ENCODE results near the gene PRR7.

PRR7 gene

DNA sequence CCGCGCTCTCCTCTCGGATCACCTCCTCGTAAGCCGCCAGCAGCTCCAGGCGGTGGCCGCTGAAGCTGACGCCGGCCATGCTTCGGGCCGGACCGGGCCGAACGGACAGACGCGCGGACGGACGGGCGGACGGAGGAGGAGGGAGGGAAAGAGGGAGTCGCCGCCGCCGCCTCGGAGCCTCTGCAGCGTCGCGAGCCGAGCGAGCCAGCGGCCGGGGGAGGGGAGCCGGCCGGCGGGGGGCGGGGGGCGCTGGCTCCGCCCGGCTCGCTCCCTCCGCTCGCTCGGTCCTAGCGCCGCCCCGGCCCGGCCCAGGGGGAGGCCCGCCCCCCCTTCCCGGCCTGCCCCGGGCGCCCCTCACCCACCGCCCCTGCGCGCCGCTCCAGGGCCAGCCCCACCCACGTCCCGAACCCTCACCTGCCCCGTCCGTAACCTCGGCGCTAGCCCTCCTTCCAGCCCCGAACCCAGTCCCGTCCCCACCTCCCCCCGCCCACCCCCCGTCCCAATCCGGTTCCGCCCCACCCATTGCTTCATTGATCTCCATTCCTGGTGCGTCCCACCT, 26.9 kb downstream of the PRR7 start, which contains the start of gene DBN1:
DBN1 (minus strand) TSS at position 192 of the 559 bp plus-strand sequence; CDS start at position 79, 113 bp downstream.
- no peak for TF ChIP-seq CTCF (IDR thresholded peaks at IDR 0.05; ENCODE audit: low read length, missing control alignments)
- DNase-seq (ENCODE audit: low read depth): peak; percentile 52
- H3K4me3 ChIP-seq (replicated peaks; ENCODE audit: low read depth, low read length): peak within 1 kb of the TSS; percentile 77

DNA sequence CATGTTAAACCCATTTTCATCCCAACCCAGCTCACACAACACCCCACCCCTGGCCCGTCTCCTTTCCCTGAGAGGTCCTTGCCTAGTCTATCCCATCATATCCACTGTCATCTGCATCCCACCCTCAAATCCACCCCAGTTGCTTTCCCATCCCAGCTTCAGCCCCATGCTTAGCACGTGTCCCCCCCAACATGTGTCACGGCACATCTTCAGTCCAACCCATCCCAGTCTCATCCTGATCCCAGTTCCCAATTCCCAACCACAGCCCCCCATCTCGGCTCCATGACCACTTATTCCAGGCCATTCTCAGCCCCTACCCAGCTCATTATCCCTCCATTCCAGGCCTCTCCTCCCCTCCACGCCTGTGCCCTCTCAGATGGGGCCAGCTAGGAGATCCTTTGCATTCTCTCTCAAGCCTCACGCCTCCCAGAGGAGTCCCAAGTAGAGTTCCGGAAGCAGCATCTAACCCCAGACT, 27.4 kb downstream of the PRR7 start:
- DNase-seq (ENCODE audit: low read depth): no peak
- H3K4me3 ChIP-seq (replicated peaks; ENCODE audit: low read depth, low read length): no peak overlapping the region
- TF ChIP-seq CTCF (IDR thresholded peaks at IDR 0.05; ENCODE audit: low read length, missing control alignments): no peak

DNA sequence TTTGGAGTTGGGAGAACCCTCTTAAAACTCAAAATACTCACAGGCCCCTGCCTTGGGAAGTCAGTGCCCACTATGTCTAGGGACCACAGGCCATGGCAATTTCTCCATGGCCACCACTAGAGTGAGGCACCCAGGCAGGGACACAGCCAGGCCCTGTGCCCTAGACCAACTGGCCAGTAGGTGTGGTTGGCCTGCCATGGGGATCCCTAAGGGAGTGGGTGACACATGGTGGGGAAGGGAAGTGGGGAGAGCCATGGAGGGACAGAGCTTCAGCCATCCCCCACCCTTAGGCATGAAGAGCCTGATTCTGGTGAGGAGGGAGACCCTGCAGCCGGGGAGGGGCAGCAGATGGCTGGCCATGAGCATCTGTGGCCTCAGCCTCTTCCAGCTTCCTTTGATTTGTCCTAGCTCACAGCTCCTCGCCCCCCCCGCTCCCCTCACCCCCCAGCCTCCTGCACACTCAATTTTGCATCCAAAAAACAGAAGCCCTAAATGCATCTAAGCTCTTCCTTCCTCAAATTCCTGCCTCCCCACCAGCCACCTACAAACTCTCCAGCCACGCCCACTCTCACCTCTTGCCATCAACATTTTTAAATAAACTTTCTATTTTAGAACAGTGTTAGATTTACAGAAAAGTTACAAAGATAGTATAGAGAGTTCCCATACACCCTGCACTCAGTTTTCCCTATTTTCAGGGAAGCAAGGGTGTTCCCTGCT, 28.4 kb downstream of the PRR7 start:
- H3K4me3 ChIP-seq (replicated peaks; ENCODE audit: low read depth, low read length): no peak overlapping the region
- no peak for DNase-seq (ENCODE audit: low read depth)
- TF ChIP-seq CTCF (IDR thresholded peaks at IDR 0.05; ENCODE audit: low read length, missing control alignments): no peak

- TF ChIP-seq CTCF (IDR thresholded peaks at IDR 0.05; ENCODE audit: low read length, missing control alignments): no peak
- H3K4me3 ChIP-seq (replicated peaks; ENCODE audit: low read depth, low read length): no peak overlapping the region
- DNase-seq (ENCODE audit: low read depth): no peak
Observed at GRCh38 chr5:177475563-177476427, 29.2 kb downstream of the PRR7 start.

GRCh38 chr5:177476531-177477233, 30.1 kb downstream of the PRR7 start:
- no peak for TF ChIP-seq CTCF (IDR thresholded peaks at IDR 0.05; ENCODE audit: low read length, missing control alignments)
- peak; percentile 62 for DNase-seq (ENCODE audit: low read depth)
- H3K4me3 ChIP-seq (replicated peaks; ENCODE audit: low read depth, low read length): no peak overlapping the region

DNA sequence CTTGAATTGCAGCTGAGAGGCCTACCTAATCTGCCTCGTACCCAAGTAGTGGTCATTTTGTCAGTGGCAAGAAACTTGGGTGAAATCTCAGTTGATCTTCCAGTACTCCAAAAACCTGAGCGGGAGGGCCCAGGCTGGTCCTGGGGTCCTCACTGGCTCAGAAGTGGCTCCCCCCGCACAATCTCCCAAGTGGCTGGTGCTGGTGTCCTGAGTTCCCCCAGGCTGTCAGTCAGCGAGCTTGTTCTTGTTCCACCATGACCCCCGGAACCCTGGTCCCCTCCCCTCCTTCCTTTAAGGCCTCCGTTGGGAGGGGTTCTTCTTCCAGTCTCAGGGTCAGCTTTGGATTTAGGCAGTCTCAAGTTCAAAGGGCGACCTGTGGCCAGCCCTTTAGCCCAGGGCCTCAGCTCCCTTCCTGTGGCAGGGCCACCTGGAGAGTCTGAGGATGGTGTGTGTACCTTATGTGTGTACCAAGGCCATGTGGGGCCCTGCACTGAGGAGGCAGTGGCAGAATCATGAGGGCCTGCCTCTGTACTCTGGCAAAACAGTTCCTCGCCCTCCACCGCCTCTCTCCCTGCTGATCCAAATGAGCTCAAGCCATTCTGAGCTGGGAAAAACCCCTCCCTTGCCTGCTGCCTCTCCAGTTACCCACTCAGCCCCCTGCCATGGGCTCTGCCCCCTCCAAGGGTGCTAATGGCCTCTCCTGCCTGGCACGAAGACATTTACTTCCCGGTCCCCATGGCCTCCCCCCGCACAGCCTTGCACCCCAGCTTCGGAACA, 31.3 kb downstream of the PRR7 start:
- no peak overlapping the region for H3K4me3 ChIP-seq (replicated peaks; ENCODE audit: low read depth, low read length)
- no peak for TF ChIP-seq CTCF (IDR thresholded peaks at IDR 0.05; ENCODE audit: low read length, missing control alignments)
- DNase-seq (ENCODE audit: low read depth): no peak

Data from fibroblast of pulmonary artery (primary cell).